ENCODE data around the gene ZDHHC20. TPM values are rescaled to one million over a fixed set of nuclear protein-coding genes. Genes with fewer than 3 reads are reported as not detected.
A peak's percentile ranks its signal among the peaks of the same experiment; 100 is the strongest.

ZDHHC20 gene
- total RNA-seq, 1 experiment from 2014 or later: 110 TPM

DNA sequence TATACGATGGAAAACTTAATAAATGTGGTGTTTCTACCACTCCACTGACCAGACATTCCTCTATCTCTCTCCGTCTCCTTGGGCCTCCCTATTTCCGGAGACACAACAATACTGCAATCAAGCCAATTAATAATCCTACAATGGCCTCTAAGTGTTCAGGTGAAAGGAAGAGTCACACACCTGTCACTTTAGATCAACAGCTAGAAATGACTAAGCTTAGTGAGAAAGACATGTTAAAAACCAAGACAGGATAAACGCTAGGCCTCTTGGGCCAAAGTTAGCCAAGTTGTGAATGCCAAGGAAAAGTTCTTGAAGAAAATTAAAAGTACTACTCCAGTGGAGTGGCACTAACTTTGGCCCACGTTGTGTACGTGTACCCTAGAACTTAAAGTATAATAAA lies 22.5 kb downstream of the ZDHHC20 start:
- H3K4me1 ChIP-seq (ENCODE audit: control insufficient read depth in 1 of 2, insufficient read depth in 2 of 2, low read length in 2 of 2): peaks cover 21 to 37% of the 10 kb centered on the region in 2 experiments
- no peak overlapping the region for H2AFZ ChIP-seq (ENCODE audit: low read depth, low read length, poor library complexity, severe bottlenecking)
- H3K9me3 ChIP-seq (ENCODE audit: control insufficient read depth in 1 of 2, insufficient read depth in 1 of 2, low read depth in 1 of 2, low read length in 2 of 2): peaks cover 3 to 5% of the 10 kb centered on the region in 2 experiments; a peak in 2 of 4 replicates
- 0 out of 2 replicates have a peak overlapping the region, but pooled peaks have one; percentile 2 for H3K9ac ChIP-seq (ENCODE audit: low read length)
- ChIA-PET RAD21 (ENCODE audit: low non-redundant PET in 1 of 2, low total read pairs in 2 of 2, uncharacterized antibody in 2 of 2, unreplicated experiment in 2 of 2) (no interaction called here), POLR2A (no interaction called here), CTCF (interaction anchor here (0.7 kb wide), 1 partner anchor 11 kb away, joined by 3 read pairs; no protein-coding TSS in a partner anchor)
- H3K79me2 ChIP-seq (ENCODE audit: insufficient read depth, low read length): peaks cover 86% of the 10 kb centered on the region
- TF ChIP-seq TCF7L2 (IDR thresholded peaks at IDR 0.05; ENCODE audit: borderline replicate concordance, extremely low read depth, insufficient read depth, insufficient read length) (no peak), SP1 (IDR thresholded peaks at IDR 0.05; ENCODE audit: low read depth) (peak; percentile 26; the same call in 1 of the 2 replicates), FOSL1 (IDR thresholded peaks at IDR 0.05; ENCODE audit: low read depth) (0 out of 2 replicates have a peak, but pooled peaks have one; percentile 25)
- H3K36me3 ChIP-seq (ENCODE audit: control insufficient read depth in 1 of 2, insufficient read depth in 2 of 2, low read length in 2 of 2): peaks cover 0 to 8% of the 10 kb centered on the region in 2 experiments; a peak in 1 of 4 replicates
- H3K27me3 ChIP-seq (ENCODE audit: insufficient read depth, low read length): no peaks in the 10 kb centered on the region
- DNase-seq (ENCODE audit: low read depth, low spot score) (no peak), ATAC-seq (no peak)
- intact Hi-C loops (cut with micrococcal nuclease): loop anchor here (2.0 kb wide), 1 partner anchor 22 kb away; the partner anchor contains the start of gene ZDHHC20
- H3K4me3 ChIP-seq (replicated peaks in 1 of 2; ENCODE audit: low read depth in 1 of 2, low read length in 2 of 2): no peak overlapping the region
- BruUV-seq (replicated peaks): no TSS peak
- H3K27ac ChIP-seq (ENCODE audit: low read depth, low read length): peak overlapping the region; percentile 35; the same call in 1 of the 2 replicates
- no peaks in the 10 kb centered on the region for H4K20me1 ChIP-seq (ENCODE audit: insufficient read depth)
- no peaks in the 10 kb centered on the region for H3K9me2 ChIP-seq (ENCODE audit: insufficient read depth)
- peak overlapping the region; percentile 51 for H3K4me2 ChIP-seq (ENCODE audit: low read length)

DNA sequence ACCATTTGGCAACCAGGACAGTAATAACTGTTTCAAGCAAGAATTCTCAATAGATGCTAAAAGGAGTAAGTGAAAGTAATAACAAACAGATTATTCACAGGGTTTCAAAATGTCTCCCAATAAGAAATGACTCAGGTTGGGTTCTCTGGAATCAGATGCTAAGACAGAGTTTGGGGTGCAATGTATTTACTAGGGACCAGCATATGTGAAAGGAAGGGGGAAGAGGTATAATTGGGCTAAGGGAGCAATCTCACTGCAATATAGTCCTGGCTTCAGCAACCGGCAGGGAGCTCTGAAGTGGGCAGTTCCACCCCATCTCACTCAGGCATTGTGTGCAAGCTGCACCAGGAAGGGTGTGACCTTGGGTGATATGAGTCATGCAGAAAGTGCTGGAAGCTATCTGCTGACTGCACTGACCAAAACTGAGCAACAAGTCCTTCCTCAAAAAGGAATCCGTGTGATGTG lies 23.4 kb downstream of the ZDHHC20 start:
- Histone ChIP-seq H4K20me1 (ENCODE audit: insufficient read depth) (no peaks in the 10 kb centered on the region), H3K36me3 (ENCODE audit: control insufficient read depth in 1 of 2, insufficient read depth in 2 of 2, low read length in 2 of 2) (peaks cover 0 to 8% of the 10 kb centered on the region in 2 experiments; a peak in 1 of 4 replicates), H3K4me2 (ENCODE audit: low read length) (peak overlapping the region; percentile 51), H3K9me2 (ENCODE audit: insufficient read depth) (no peaks in the 10 kb centered on the region), H3K9me3 (ENCODE audit: control insufficient read depth in 1 of 2, insufficient read depth in 1 of 2, low read depth in 1 of 2, low read length in 2 of 2) (peaks cover 3 to 5% of the 10 kb centered on the region in 2 experiments; a peak in 2 of 4 replicates), H3K9ac (ENCODE audit: low read length) (0 out of 2 replicates have a peak overlapping the region, but pooled peaks have one; percentile 10), H3K79me2 (ENCODE audit: insufficient read depth, low read length) (peaks cover 86% of the 10 kb centered on the region), H3K4me1 (ENCODE audit: control insufficient read depth in 1 of 2, insufficient read depth in 2 of 2, low read length in 2 of 2) (peaks cover 14 to 32% of the 10 kb centered on the region in 2 experiments), H2AFZ (ENCODE audit: low read depth, low read length, poor library complexity, severe bottlenecking) (no peak overlapping the region), H3K4me3 (replicated peaks in 1 of 2; ENCODE audit: low read depth in 1 of 2, low read length in 2 of 2) (no peak overlapping the region; a peak in 1 of 4 replicates), H3K27ac (ENCODE audit: low read depth, low read length) (peak overlapping the region; percentile 35; the same call in 1 of the 2 replicates), H3K27me3 (ENCODE audit: insufficient read depth, low read length) (no peaks in the 10 kb centered on the region)
- DNase-seq (ENCODE audit: low read depth, low spot score): peak; percentile 87
- peak; percentile 95 for ATAC-seq
- intact Hi-C loops (cut with micrococcal nuclease): loop anchor here (2.0 kb wide), 1 partner anchor 23 kb away; the partner anchor contains the start of gene ZDHHC20
- BruUV-seq (replicated peaks): no TSS peak
- POLR2A ChIA-PET: interaction anchor here (0.7 to 1.0 kb wide), 2 partner anchors 19 to 28 kb away, joined by 3 read pairs; no protein-coding TSS in a partner anchor
- CTCF ChIA-PET: no interaction called here
- RAD21 ChIA-PET (ENCODE audit: low non-redundant PET in 1 of 2, low total read pairs in 2 of 2, uncharacterized antibody in 2 of 2, unreplicated experiment in 2 of 2): no interaction called here
- TF ChIP-seq EGR1 (IDR thresholded peaks at IDR 0.05; ENCODE audit: low read depth) (no peak), EZH2phosphoT487 (IDR thresholded peaks at IDR 0.05; ENCODE audit: borderline replicate concordance) (no peak), JUND (IDR thresholded peaks at IDR 0.05) (peak; percentile 83), ZFX (IDR thresholded peaks at IDR 0.05) (no peak), ELF1 (IDR thresholded peaks at IDR 0.05; ENCODE audit: borderline replicate concordance, low read depth) (no peak), YY1 (IDR thresholded peaks at IDR 0.05; ENCODE audit: extremely low read depth, insufficient replicate concordance, low read depth, low read length) (no peak), EZH2 (IDR thresholded peaks at IDR 0.05) (no peak), POLR2A (IDR thresholded peaks at IDR 0.05; ENCODE audit: borderline replicate concordance, extremely low read depth, insufficient read depth, insufficient read length) (no peak), FOSL1 (IDR thresholded peaks at IDR 0.05; ENCODE audit: low read depth) (peak; percentile 83), RAD21 (IDR thresholded peaks at IDR 0.05; ENCODE audit: low read depth) (0 out of 2 replicates have a peak, but pooled peaks have one; percentile 15), CEBPB (IDR thresholded peaks at IDR 0.05; ENCODE audit: low read depth) (no peak; the same call in none of the 2 replicates), TCF7L2 (IDR thresholded peaks at IDR 0.05; ENCODE audit: borderline replicate concordance, extremely low read depth, insufficient read depth, insufficient read length) (peak; percentile 59), ZNF274 (IDR thresholded peaks at IDR 0.05; ENCODE audit: low read depth, low read length) (no peak), SP1 (IDR thresholded peaks at IDR 0.05; ENCODE audit: low read depth) (peak; percentile 78), SRF (IDR thresholded peaks at IDR 0.05; ENCODE audit: low read depth) (no peak), POLR2AphosphoS5 (IDR thresholded peaks at IDR 0.05; ENCODE audit: low read depth, low read length) (no peak)
- TF ChIP-seq, protein P1, sequence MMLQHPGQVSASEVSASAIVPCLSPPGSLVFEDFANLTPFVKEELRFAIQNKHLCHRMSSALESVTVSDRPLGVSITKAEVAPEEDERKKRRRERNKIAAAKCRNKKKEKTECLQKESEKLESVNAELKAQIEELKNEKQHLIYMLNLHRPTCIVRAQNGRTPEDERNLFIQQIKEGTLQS (IDR thresholded peaks at IDR 0.05): no peak
- TF ChIP-seq, protein P2, sequence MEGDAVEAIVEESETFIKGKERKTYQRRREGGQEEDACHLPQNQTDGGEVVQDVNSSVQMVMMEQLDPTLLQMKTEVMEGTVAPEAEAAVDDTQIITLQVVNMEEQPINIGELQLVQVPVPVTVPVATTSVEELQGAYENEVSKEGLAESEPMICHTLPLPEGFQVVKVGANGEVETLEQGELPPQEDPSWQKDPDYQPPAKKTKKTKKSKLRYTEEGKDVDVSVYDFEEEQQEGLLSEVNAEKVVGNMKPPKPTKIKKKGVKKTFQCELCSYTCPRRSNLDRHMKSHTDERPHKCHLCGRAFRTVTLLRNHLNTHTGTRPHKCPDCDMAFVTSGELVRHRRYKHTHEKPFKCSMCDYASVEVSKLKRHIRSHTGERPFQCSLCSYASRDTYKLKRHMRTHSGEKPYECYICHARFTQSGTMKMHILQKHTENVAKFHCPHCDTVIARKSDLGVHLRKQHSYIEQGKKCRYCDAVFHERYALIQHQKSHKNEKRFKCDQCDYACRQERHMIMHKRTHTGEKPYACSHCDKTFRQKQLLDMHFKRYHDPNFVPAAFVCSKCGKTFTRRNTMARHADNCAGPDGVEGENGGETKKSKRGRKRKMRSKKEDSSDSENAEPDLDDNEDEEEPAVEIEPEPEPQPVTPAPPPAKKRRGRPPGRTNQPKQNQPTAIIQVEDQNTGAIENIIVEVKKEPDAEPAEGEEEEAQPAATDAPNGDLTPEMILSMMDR (IDR thresholded peaks at IDR 0.05 in 2 of 3, conservative IDR thresholded peaks at IDR 0.05 in 1 of 3; ENCODE audit: borderline replicate concordance in 1 of 3, insufficient read depth in 1 of 3, low read depth in 2 of 3, low read length in 2 of 3): no peak
- TF ChIP-seq, protein P3, sequence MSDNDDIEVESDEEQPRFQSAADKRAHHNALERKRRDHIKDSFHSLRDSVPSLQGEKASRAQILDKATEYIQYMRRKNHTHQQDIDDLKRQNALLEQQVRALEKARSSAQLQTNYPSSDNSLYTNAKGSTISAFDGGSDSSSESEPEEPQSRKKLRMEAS (IDR thresholded peaks at IDR 0.05): no peak
